Measurements from ENCODE around the gene LPGAT1. TPM values are rescaled to one million over a fixed set of nuclear protein-coding genes. Genes with fewer than 3 reads are reported as not detected.

The LPGAT1 gene
- total and polyA plus RNA-seq, 8 donors, result 17.1 to 47.1 (median 20.7) TPM

GRCh38 chr1:211753649-211754251 is 76.8 kb downstream of the LPGAT1 start:
- intact Hi-C loops (cut with DNase I), result no loop called here
- Histone ChIP-seq H3K4me1 (no peaks in the 10 kb centered on the region), H3K27ac (no peak overlapping the region), H3K4me3 (no peak overlapping the region), H3K9me3 (peaks cover 0 to 8% of the 10 kb centered on the region in 2 donors), H3K27me3 (no peaks in the 10 kb centered on the region), H3K36me3 (peaks cover 0 to 35% of the 10 kb centered on the region in 2 donors)
- DNase-seq (no peak), ATAC-seq (no peak)
- TF ChIP-seq CTCF (IDR thresholded peaks at IDR 0.05), result no peak

- no peaks in the 10 kb centered on the region for H3K4me1 ChIP-seq
- H3K27me3 ChIP-seq, result no peaks in the 10 kb centered on the region
- H3K36me3 ChIP-seq, result peaks cover 0 to 36% of the 10 kb centered on the region in 2 donors
- DNase-seq (no peak), ATAC-seq (no peak)
- peaks cover 0 to 2% of the 10 kb centered on the region in 2 donors for H3K9me3 ChIP-seq
- H3K4me3 ChIP-seq, result no peak overlapping the region
- no peak overlapping the region for H3K27ac ChIP-seq
- intact Hi-C loops (cut with DNase I), result no loop called here
- TF ChIP-seq CTCF (IDR thresholded peaks at IDR 0.05), result no peak
These were observed 77.5 kb downstream of the LPGAT1 start for GRCh38 chr1:211752951-211753486.

GRCh38 chr1:211752317-211752716 is 78.2 kb downstream of the LPGAT1 start:
- no peaks in the 10 kb centered on the region for H3K4me1 ChIP-seq
- H3K27me3 ChIP-seq, result no peaks in the 10 kb centered on the region
- H3K4me3 ChIP-seq, result no peak overlapping the region
- TF ChIP-seq CTCF (IDR thresholded peaks at IDR 0.05), result no peak
- no peaks in the 10 kb centered on the region for H3K9me3 ChIP-seq
- ATAC-seq (no peak), DNase-seq (no peak)
- peaks cover 0 to 38% of the 10 kb centered on the region in 2 donors for H3K36me3 ChIP-seq
- intact Hi-C loops (cut with DNase I), result no loop called here
- H3K27ac ChIP-seq, result no peak overlapping the region

GRCh38 chr1:211751438-211751837 is 79.1 kb downstream of the LPGAT1 start:
- Histone ChIP-seq H3K4me1 (no peaks in the 10 kb centered on the region), H3K9me3 (no peaks in the 10 kb centered on the region), H3K27ac (no peak overlapping the region), H3K4me3 (no peak overlapping the region), H3K36me3 (peaks cover 0 to 38% of the 10 kb centered on the region in 2 donors), H3K27me3 (no peaks in the 10 kb centered on the region)
- no peak for DNase-seq
- intact Hi-C loops (cut with DNase I), result no loop called here
- no peak for ATAC-seq
- no peak for TF ChIP-seq CTCF (IDR thresholded peaks at IDR 0.05)

GRCh38 chr1:211750599-211750998 is 80.0 kb downstream of the LPGAT1 start:
- Histone ChIP-seq H3K9me3 (no peaks in the 10 kb centered on the region), H3K27me3 (no peaks in the 10 kb centered on the region), H3K36me3 (peaks cover 0 to 38% of the 10 kb centered on the region in 2 donors), H3K4me1 (no peaks in the 10 kb centered on the region), H3K4me3 (no peak overlapping the region), H3K27ac (no peak overlapping the region)
- DNase-seq (no peak), ATAC-seq (no peak)
- intact Hi-C loops (cut with DNase I), result no loop called here
- TF ChIP-seq CTCF (IDR thresholded peaks at IDR 0.05), result no peak
